ENCODE results near the gene NFXL1. TPM values are rescaled to one million over a fixed set of nuclear protein-coding genes. Genes with fewer than 3 reads are reported as not detected.

Gene NFXL1
- total RNA-seq = 10.0 and 11.1 TPM in 2 replicates

DNA sequence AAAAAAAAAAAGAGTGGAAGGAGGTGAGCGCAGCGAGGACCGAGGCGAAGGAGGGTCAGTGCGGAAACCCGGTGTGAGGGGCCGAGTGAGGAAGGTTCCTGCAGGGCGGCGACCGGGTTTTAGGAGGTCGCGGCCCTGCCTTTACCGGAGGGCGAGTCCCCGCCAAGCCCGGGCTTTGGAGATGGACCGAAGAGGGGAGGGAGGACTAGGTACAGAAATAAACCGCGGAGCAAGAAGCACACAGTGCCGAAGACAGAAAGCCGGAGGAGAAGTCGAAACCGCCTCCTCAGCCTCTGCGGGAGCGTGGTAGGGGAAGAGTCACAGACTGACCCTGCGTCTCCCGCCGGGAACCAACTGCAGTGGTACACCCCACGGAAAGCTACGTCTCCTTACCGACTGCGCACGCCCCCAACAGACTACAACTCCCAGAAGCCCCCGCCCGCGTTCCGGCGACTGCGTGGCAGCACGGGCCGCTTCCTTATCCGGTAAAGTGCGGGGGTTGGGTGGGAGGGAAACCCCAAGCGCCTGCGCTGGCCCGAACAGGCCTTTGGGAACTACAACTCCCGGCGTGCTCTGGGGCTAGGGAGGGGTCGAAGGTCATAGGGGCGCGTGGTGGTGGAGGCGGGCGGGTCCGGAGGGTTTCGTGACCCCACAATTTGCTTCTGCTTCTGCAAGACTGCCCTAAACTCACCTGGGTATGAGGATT, at the start of gene NFXL1:
Gene NFXL1 (minus strand): TSS at position 364 of the 706 bp plus-strand sequence. CDS start 380 bp downstream, outside the sequence.
- Mint-ChIP-seq H3K27ac (peak within 1 kb of the TSS; percentile 92), H3K36me3 (ENCODE audit: low read depth) (peaks cover 24% of the 10 kb centered on the region), H3K27me3 (no peaks in the 10 kb centered on the region), H3K9me3 (no peaks in the 10 kb centered on the region), H3K4me1 (peaks cover 31% of the 10 kb centered on the region), H3K4me3 (peak within 1 kb of the TSS; percentile 98)
- DNase-seq = peak; percentile 90
- intact Hi-C loops (cut with micrococcal nuclease) = loop anchor here (1.0 to 10.0 kb wide), 10 partner anchors 14 to 917 kb away; partner anchors contain the start of genes COMMD8, CORIN, FRYL and OCIAD1
- CTCF ChIA-PET = no interaction called here
- peak; percentile 96 for ATAC-seq (ENCODE audit: low read depth)
- POLR2A ChIA-PET = interaction anchor here (0.6 to 1.4 kb wide), 5 partner anchors 9 to 429 kb away, joined by 3 to 4 read pairs (median 4); partner anchors contain the start of gene ATP10D
- TF ChIP-seq, protein P1, sequence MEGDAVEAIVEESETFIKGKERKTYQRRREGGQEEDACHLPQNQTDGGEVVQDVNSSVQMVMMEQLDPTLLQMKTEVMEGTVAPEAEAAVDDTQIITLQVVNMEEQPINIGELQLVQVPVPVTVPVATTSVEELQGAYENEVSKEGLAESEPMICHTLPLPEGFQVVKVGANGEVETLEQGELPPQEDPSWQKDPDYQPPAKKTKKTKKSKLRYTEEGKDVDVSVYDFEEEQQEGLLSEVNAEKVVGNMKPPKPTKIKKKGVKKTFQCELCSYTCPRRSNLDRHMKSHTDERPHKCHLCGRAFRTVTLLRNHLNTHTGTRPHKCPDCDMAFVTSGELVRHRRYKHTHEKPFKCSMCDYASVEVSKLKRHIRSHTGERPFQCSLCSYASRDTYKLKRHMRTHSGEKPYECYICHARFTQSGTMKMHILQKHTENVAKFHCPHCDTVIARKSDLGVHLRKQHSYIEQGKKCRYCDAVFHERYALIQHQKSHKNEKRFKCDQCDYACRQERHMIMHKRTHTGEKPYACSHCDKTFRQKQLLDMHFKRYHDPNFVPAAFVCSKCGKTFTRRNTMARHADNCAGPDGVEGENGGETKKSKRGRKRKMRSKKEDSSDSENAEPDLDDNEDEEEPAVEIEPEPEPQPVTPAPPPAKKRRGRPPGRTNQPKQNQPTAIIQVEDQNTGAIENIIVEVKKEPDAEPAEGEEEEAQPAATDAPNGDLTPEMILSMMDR (IDR thresholded peaks at IDR 0.05) = no peak

DNA sequence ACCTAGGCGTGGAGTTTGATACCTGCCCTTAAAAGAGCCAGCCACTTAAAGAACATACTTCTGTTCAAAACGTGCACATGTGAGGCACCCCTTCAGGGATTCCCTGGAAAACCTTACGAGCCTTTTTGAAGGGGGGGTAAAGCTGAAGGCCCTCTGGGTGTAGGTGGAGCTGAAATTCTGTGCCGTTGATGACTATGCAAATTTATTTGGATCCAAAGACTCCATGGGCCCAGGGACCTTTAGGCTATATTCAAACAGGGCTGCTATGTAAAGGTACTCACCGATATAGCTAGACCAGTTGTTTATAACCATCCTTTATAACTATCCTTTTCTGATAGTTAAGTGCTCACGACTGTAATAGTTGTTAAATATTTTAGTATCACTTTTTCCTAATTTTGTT, 40.3 kb upstream of the NFXL1 start:
- no peak overlapping the region for H3K4me3 Mint-ChIP-seq
- no peak for ATAC-seq (ENCODE audit: low read depth)
- TF ChIP-seq, protein P1 (IDR thresholded peaks at IDR 0.05) = no peak
- no peaks in the 10 kb centered on the region for H3K36me3 Mint-ChIP-seq (ENCODE audit: low read depth)
- intact Hi-C loops (cut with micrococcal nuclease) = no loop called here
- no peak overlapping the region for H3K27ac Mint-ChIP-seq
- DNase-seq = no peak
- no peaks in the 10 kb centered on the region for H3K9me3 Mint-ChIP-seq
- H3K4me1 Mint-ChIP-seq = no peaks in the 10 kb centered on the region
- CTCF ChIA-PET = interaction anchor here (1.1 kb wide), 1 partner anchor 21 kb away, joined by 3 read pairs; no protein-coding TSS in a partner anchor
- POLR2A ChIA-PET = no interaction called here
- H3K27me3 Mint-ChIP-seq = peaks cover 2% of the 10 kb centered on the region

DNA sequence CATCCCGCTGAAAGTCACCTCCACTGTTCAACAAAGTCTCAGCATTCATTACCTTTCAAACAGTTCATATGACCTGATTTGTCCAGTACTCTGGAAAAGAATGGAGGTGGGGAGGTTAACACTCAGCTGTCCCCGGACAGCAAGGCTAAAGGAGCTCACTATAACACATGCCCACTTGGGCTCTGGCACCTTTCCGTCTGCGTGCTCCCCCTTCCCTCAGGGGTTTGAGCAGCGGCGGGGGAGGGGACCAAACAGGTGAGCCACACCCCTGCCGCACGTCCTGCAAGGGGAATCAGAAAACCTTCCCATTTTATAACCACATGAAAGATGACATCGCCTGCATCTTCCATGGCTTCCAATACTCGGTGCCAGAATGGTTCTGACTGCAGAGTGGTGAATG, 39.9 kb upstream of the NFXL1 start:
- no peaks in the 10 kb centered on the region for H3K9me3 Mint-ChIP-seq
- no peak for ATAC-seq (ENCODE audit: low read depth)
- POLR2A ChIA-PET = no interaction called here

DNA sequence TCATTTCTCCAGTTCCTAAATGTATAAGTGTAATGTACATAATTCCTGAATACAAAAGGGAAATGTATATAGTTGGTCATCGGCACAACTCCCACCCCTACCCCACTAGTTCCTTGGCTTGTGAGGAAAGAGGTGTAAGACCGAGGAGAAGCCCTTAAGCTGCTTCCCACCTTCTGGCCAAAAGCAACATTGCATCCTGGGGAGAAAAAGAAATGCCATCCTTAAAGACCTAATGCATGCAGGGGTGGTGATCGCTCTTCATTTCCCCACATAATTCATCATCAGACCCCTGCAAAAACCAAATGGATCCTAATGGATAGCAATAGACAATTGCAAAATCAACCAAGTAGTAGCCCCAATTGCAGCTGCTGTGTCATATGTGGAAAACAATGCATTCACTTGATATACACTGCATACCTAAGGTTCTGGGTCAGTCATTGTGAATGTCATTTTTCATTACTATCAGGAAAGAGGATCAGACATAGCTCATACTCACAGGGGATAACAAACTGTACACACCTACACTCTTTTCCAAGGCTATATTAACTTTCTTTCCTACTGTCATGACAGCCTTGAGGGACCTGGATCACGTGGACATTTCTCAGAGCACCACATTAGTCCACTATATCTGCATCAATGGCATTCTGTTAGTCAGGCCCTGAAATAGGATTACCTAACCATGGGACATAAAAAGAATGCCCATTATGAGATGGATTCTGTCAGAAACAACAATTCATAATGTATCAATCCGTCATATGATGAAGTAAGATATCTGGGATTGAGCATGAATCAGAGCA, 31.7 kb upstream of the NFXL1 start:
- H3K36me3 Mint-ChIP-seq (ENCODE audit: low read depth) = no peaks in the 10 kb centered on the region
- no peak overlapping the region for H3K4me3 Mint-ChIP-seq
- peaks cover 1% of the 10 kb centered on the region for H3K27me3 Mint-ChIP-seq
- H3K9me3 Mint-ChIP-seq = no peaks in the 10 kb centered on the region
- DNase-seq (no peak), ATAC-seq (ENCODE audit: low read depth) (no peak)
- H3K4me1 Mint-ChIP-seq = no peaks in the 10 kb centered on the region
- CTCF ChIA-PET = no interaction called here
- intact Hi-C loops (cut with micrococcal nuclease) = no loop called here
- TF ChIP-seq, protein P1 (IDR thresholded peaks at IDR 0.05) = no peak
- POLR2A ChIA-PET = no interaction called here
- no peak overlapping the region for H3K27ac Mint-ChIP-seq

More for the DNA sequence above, 39.9 kb upstream of the NFXL1 start:
- TF ChIP-seq, protein P1 (IDR thresholded peaks at IDR 0.05) = no peak
- H3K4me1 Mint-ChIP-seq = no peaks in the 10 kb centered on the region
- H3K4me3 Mint-ChIP-seq = no peak overlapping the region
- DNase-seq = no peak
- CTCF ChIA-PET = no interaction called here
- no peak overlapping the region for H3K27ac Mint-ChIP-seq
- intact Hi-C loops (cut with micrococcal nuclease) = no loop called here
- peaks cover 2% of the 10 kb centered on the region for H3K27me3 Mint-ChIP-seq
- H3K36me3 Mint-ChIP-seq (ENCODE audit: low read depth) = no peaks in the 10 kb centered on the region
